HG03378 (cell line): ENCODE data around the gene TBC1D3B.
"Not testable (repeated sequence)": the region's sequence is repeated elsewhere in the genome, so short reads cannot be mapped to it uniquely, and the experiment has no call there.

Experiments
- ATAC-seq: cut with Tn5 transposase; IDR thresholded peaks from one replicate; pipeline ENCODE4 v1.9.1; 2021; ENCODE audit warnings: mild to moderate bottlenecking, moderate library complexity; ENCODE audit not compliant: unreplicated experiment

The TBC1D3B gene

GRCh38 chr17:36131931-36132330 lies 44.5 kb downstream of the TBC1D3B start:
- ATAC-seq, result no peak

GRCh38 chr17:36131421-36131820 lies 45.0 kb downstream of the TBC1D3B start:
- no peak for ATAC-seq

DNA sequence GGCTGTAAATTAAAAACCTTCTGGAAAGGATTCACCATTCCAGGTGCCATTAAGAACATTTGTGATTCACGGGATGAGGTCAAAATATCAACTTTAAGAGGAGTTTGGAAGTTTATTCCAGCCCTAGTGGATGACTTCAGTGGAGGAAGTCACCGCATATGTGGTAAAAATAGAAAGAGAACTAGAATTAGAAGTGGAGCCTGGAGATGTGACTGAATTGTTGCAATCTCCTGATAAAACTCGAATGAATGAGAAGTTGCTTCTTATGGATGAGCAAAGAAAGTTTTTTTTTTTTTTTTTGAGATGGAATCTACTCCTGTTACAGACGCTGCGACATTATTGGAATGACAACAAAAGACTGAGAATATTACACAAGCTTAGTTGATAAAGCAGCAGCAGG lies 46.1 kb downstream of the TBC1D3B start:
- no peak for ATAC-seq

- ATAC-seq, result no peak
These were observed 46.8 kb downstream of the TBC1D3B start for GRCh38 chr17:36129616-36130015.

DNA sequence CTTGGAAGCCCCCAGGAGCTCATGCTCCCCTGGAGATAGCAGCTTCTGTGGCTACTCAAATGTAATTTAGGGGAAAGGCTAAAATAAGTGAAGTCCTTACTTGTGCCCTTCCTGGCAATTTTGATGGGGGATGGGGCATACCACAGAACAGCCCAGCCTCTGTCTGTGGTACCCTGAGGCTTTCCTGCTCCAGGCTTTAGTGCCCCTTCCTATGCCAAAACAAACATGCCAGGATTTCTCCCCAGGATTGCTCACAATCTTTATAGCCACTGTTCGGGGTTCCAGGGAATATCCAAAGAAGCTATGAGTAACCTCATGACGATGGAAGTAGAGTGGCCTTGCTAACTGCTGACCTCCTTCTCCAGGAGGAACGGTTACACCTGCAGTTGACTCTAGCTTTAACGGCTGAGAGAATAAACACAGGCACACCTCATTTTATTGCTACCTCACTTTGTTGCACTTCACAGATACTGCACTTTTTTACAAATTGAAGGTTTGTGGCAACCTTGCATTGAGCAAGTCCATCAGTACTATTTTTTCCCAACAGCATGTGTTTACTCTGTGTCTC lies 47.9 kb downstream of the TBC1D3B start:
- ATAC-seq, result no peak

DNA sequence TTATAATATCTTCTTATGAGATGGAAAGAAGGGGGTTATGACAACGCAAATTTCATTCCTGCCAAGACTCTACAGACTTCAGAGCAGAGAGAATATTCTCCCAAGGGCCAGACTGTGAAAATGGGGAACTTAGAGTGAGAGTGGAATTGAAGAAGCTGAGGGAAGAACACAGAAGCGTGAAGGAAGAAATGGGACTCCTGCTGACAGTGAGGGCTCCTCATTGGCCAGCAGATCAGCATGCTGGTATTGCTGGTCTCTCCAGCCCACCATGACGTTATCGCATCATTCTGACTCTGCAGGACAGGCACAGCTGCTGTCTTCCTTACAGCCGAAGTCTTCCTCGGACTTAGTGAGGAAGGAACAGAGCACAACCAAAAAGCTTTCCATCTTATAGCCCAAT lies 48.5 kb downstream of the TBC1D3B start:
- no peak for ATAC-seq

DNA sequence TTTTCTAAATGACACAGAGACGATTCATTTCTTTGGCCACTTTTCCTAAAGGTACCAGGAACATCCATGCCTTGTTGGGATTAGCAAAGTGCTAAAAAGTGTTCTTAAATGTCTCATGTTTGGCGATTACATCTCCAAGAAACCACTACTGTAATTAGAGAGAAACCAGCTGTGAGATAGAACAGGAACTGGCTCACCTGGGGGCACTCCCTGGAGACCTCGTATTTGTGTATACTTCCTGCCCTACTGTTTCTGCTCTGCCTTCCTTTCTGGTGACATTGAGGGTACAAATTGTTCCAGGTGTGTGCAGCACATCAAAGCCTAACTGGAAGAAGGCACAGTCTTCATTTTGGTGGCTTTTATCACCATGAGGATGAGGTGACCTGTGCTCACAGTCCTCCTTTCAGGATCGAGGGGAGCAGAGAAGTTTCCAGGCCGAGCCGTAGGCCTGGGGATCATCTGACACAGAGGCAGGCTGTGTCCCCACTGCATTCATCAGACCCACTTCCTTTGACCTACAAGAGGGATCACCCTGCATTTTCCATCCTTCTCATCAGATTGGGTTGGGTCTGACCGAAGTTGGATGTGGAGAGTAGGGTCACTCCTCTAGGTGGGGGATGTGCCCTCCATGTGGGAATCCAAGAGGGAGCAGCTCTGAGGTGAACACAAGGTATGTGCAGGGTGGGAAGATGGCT lies 49.1 kb downstream of the TBC1D3B start:
- ATAC-seq, result no peak

- ATAC-seq, result no peak
These were observed 51.3 kb downstream of the TBC1D3B start for GRCh38 chr17:36124879-36125824.

DNA sequence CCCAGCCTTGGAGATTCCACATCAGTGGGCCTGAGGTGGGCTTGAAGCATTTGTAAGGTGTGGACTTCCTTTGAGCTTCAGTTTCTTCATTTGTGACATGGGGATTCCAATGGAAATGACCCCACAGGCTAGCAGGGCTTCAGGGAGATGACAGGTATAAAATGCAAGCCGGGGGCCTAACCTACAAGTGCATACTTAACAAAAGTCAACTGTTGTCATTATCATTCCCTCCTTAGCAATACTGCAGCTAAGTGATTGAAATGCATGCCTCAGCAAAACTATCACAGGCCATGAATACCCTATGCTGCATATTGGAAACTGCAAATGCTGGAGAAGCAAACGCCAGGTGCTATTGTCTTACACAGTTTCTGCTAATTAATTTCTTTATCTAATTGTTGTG lies 53.0 kb downstream of the TBC1D3B start:
- ATAC-seq, result no peak

DNA sequence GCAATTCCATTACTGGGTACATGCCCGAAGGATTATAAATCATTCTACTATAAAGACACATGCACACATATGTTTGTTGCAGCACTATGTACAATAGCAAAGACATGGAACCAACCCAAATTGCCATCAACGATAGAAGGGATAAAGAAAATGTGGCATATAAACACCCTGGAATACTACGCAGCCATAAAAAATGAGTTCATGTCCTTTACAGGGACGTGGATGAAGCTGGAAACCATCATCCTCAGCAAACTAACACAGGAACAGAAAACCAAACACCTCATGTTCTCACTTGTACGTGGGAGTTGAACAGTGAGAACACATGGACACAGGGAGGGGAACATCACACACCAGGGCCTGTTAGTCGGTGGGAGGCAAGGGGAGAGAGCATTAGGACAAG lies 55.3 kb downstream of the TBC1D3B start:
- not testable (repeated sequence) for ATAC-seq

DNA sequence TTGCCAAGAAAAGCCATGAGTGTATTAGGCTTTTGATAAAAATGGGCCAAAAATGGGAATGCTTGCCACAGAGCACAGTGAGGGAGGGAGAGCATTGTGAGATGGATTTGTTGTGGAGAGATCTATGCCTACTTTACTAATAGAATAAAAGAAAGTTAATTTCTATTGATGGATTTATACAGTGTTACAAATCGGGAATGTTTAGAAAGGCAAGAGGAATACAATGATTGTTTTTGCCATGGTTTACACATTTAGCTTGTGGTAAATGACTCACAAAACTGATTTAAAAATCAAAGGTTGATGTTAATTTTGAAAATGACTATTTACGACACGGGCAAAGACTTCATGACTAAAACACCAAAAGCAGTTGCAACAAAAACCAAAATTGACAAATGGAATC lies 56.2 kb downstream of the TBC1D3B start:
- ATAC-seq, result no peak

DNA sequence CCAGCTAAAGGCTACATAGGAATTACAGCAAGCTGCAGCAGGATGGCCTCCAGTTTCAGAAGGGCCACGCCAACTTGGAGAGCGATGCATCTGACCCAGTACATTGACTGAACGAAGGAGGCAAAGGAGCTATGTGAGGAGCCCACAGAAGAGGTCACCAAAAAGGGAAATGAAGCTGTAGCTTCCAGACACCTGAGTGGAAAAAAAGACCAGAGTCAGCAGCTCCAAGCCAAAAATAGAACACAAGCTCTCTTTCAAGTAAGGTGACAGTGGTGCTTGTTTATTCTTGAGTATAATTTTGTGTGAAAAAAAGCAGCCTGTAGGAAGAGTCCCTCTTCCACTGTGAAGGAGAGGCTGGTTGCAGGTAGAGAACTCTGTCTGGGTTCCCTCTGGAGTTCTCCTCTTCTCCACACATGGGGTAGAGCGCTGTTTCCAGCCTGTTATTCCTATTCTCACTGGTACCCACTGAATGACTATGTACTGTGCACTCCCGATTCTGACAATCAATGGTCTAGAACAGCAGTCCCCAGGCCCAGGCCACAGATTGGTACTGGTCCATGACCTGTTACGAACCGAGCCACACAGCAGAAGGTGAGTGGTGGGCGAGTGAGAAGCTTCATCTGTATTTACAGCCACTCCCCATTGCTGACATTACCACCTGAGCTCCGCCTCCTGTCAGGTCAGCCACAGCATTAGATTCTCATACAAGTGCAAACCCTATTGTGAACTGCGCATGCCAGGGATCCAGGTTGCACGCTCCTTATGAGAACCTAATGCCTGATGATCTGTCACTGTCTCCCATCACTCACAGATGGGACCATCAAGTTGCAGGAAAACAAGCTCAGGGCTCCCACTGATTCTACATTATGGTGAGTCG lies 57.7 kb downstream of the TBC1D3B start:
- no peak for ATAC-seq

GRCh38 chr17:36117505-36118382 lies 58.7 kb downstream of the TBC1D3B start:
- ATAC-seq, result no peak
